GM21390 (cell line): ENCODE data around the gene KLHL10.

Experiments
- ATAC-seq: cut with Tn5 transposase; IDR thresholded peaks from one replicate; pipeline ENCODE4 v1.9.1; 2021; ENCODE audit not compliant: unreplicated experiment

KLHL10 gene

DNA sequence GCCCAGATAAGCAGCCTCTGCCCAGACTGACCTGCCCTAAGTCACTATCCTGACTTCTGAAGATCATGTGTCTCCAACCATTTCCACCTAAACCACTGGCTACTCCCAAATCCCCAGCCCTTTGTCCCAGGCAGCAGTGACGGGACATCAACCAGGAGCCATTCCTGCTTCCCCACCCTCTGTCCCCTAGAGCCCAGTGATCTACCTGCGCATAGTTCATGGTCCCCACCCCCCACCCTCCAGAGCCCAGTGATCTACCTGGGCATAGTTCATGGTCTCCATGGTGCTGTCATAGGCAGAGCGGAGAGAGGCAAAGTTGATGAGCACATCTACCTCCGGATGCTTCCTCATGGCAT, 54.4 kb downstream of the KLHL10 start:
- ATAC-seq: no peak

DNA sequence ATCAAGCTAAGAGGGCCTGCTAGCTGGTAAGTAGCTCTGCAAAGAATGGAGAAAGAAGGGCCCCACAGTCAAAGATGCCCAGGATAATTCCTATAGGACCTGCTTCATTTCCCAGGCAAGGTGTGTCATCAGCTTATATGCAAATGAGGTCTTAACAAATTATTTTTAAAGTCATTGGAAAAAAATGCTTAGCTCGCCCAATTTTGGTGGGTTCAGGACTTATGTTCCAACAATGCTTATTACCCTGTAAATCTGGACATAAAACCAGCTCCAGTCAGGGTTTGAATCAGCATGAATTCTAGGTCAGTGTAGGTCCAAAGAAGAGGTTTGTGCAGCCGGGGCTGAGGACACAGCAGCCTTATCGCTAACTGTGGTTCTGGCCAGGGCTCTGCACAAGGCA, 55.8 kb downstream of the KLHL10 start:
- ATAC-seq: no peak

DNA sequence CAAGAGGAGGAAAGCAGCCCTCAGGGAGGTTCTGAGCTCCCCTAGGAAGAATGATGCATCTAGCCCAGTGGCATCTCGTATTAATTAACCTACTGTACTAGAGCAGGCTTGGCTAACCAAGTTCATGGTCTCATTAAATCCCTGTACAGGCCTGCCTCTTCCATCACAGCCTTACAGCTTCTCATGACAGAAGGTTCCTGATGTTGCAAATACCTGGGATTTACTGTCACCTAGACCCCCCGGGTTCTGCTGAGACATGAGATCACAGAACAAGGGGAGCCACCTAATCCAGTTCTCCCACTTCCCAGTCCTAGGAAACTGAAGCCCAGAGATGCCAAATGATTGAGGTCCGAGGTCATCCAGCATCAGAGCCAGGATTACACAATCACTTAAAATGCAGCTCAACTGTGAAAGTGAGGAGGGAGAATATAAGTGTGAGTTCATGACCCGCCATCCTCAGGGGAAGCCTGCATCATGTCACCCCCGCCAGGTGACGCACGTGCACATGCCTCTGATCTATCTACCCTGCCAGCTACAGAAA, 57.2 kb downstream of the KLHL10 start:
- ATAC-seq: no peak

- ATAC-seq: no peak
These were observed 58.0 kb downstream of the KLHL10 start for GRCh38 chr17:41895617-41896016.

GRCh38 chr17:41896726-41897125, 59.1 kb downstream of the KLHL10 start:
- ATAC-seq: no peak
